Stimulated activated CD8-positive, alpha-beta memory T cell treated with anti-CD3 and anti-CD28 coated beads, Interleukin-4, amount 100 ng/mL, for 1 hour (primary cell): ENCODE results near the gene SRP68.
"Not testable (repeated sequence)": the region's sequence is repeated elsewhere in the genome, so short reads cannot be mapped to it uniquely, and the experiment has no call there.

Experiments
- DNase-seq, 2 donors: peaks; one replicate each; pipeline ENCODE4 v3.0.0-alpha.2; 2020; ENCODE audit warnings: low read depth in 2 of 2, low spot score in 1 of 2

Gene SRP68

GRCh38 chr17:76089680-76090516 is 17.6 kb upstream of the SRP68 start:
- no peak for DNase-seq

GRCh38 chr17:76088868-76089576 is 16.7 kb upstream of the SRP68 start:
- no peak for DNase-seq

- no peak for DNase-seq
These were observed 15.9 kb upstream of the SRP68 start for GRCh38 chr17:76088041-76088867.

GRCh38 chr17:76087531-76087930 is 15.2 kb upstream of the SRP68 start:
- DNase-seq: no peak

GRCh38 chr17:76086384-76086783 is 14.1 kb upstream of the SRP68 start:
- DNase-seq: no peak

- DNase-seq: no peak
These were observed 13.5 kb upstream of the SRP68 start for GRCh38 chr17:76085731-76086366.

- no peak for DNase-seq
These were observed 12.9 kb upstream of the SRP68 start for GRCh38 chr17:76085066-76085730.

GRCh38 chr17:76083536-76084182 is 11.3 kb upstream of the SRP68 start:
- DNase-seq: no peak

- DNase-seq: no peak
These were observed 10.3 kb upstream of the SRP68 start for GRCh38 chr17:76082326-76083251.

- no peak for DNase-seq
These were observed 9.2 kb upstream of the SRP68 start for GRCh38 chr17:76081295-76082210.

- DNase-seq: no peak
These were observed 8.5 kb upstream of the SRP68 start for GRCh38 chr17:76080768-76081287.

GRCh38 chr17:76079956-76080767 is 7.8 kb upstream of the SRP68 start:
- no peak for DNase-seq

GRCh38 chr17:76079535-76079955 is 7.2 kb upstream of the SRP68 start:
- no peak for DNase-seq

GRCh38 chr17:76078860-76079534 is 6.7 kb upstream of the SRP68 start, which contains the start of gene ZACN:
ZACN (plus strand) TSS chr17:76079182; CDS start chr17:76079265, 83 bp downstream.
- DNase-seq: no peak

GRCh38 chr17:76078370-76078769 is 6.1 kb upstream of the SRP68 start:
- DNase-seq: not testable (repeated sequence)

- no peak for DNase-seq
These were observed 5.3 kb upstream of the SRP68 start for GRCh38 chr17:76077584-76078110.
